ENCODE results near the gene NXT1. TPM values are rescaled to one million over a fixed set of nuclear protein-coding genes. Genes with fewer than 3 reads are reported as not detected.
A peak's percentile ranks its signal among the peaks of the same experiment; 100 is the strongest.

Gene NXT1
- total RNA-seq, 2 experiments from 2014 or later = 33.7 to 76.5 TPM

DNA sequence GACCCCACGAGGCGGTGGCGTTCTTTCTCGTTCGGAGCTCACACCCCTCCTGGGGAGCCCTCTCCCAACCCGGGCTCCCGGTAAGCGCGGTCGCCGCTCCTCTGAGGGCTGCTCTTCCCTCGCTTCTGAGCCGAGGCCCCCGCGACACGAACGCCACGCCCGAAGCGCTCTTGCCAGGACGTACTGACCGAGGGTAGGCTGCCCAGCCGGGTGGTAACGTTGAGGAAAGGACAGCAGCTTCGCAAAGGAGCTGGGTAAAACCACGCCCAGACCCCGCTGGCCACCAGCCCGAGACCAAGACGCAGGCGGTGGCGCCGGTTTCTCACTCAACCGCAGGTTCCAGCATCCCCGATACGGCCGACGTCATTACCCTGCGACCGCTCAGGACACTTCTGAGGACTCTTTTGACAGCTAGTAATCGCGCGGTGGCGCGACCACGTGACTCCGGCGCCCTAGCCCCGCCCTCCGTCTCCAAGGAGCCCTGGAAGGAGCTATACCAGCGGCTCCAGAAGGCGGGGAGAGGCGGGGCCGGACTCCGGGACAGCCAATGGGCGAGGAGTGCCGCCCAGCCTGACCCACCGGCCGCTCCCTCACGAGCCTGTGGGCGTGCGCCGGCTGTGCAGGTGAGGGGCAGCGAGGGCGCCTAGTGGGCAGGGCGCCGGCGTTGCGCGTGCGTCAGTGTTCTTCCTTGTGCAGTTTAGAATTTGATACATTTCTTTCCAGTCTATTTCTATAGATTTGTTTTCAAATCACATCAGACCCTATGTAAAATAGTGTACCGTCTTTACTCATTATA, 7.4 kb downstream of the NXT1 start:
- Histone ChIP-seq H3K4me2 (ENCODE audit: low read length) (peak overlapping the region; percentile 88), H3K27ac (ENCODE audit: low read depth, low read length, poor library complexity, severe bottlenecking) (peak overlapping the region; percentile 63), H2AFZ (ENCODE audit: low read length) (peak overlapping the region; percentile 71; the same call in 1 of the 2 replicates), H3K4me1 (ENCODE audit: insufficient read depth, low read length, poor library complexity, severe bottlenecking) (peaks cover 30% of the 10 kb centered on the region), H3K79me2 (ENCODE audit: insufficient read depth, low read depth, low read length) (peaks cover 32% of the 10 kb centered on the region), H3K4me3 (ENCODE audit: low read depth, low read length, poor library complexity, severe bottlenecking) (peak overlapping the region; percentile 79), H3K9me2 (ENCODE audit: insufficient read depth, low read length) (no peaks in the 10 kb centered on the region), H3K9me3 (ENCODE audit: low read length) (no peaks in the 10 kb centered on the region), H4K20me1 (ENCODE audit: insufficient read depth, low read length) (peaks cover 2% of the 10 kb centered on the region), H3K36me3 (ENCODE audit: insufficient read depth, low read length) (peaks cover 33% of the 10 kb centered on the region)
- peak; percentile 99 for DNase-seq (ENCODE audit: low spot score)
- no TSS peak for BruUV-seq (replicated peaks)
- intact Hi-C loops (cut with micrococcal nuclease; ENCODE audit: unreplicated experiment) = loop anchor here (1.0 kb wide), 1 partner anchor 8 kb away; the partner anchor contains the start of gene NXT1
- ChIA-PET POLR2A (interaction anchor here (0.8 to 2.6 kb wide), 12 partner anchors 8 to 64 kb away, joined by 3 to 25 read pairs (median 4); partner anchors contain the start of genes NAPB and NXT1), CTCF (ENCODE audit: unreplicated experiment) (interaction anchor here (1.1 to 3.0 kb wide), 3 partner anchors 8 to 20 kb away, joined by 3 to 13 read pairs (median 4); partner anchors contain the start of gene NXT1)
- TF ChIP-seq CTCF (conservative IDR thresholded peaks at IDR 0.05; ENCODE audit: low read length) (no peak; the same call in 1 of the 2 replicates), EZH2phosphoT487 (IDR thresholded peaks at IDR 0.05; ENCODE audit: borderline replicate concordance, low read depth, low read length) (no peak)

DNA sequence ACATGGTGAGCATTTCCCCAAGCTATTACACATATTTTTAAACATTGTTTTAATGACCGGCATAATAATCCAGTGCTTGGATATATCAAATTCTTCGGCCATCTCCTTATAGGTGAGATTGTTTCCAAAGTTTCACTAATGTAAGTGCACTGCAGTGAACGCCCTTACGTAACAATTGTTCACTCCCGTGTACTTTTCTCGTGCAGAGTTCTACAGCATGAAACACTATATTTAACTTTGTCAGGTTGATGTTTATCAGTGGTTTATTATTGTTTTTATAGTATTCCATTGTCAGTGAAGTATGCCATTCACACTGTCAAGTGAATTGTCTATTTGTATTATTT, 7.9 kb downstream of the NXT1 start:
- Histone ChIP-seq H3K9me2 (ENCODE audit: insufficient read depth, low read length) (no peaks in the 10 kb centered on the region), H3K27ac (ENCODE audit: low read depth, low read length, poor library complexity, severe bottlenecking) (peak overlapping the region; percentile 46), H4K20me1 (ENCODE audit: insufficient read depth, low read length) (peaks cover 6% of the 10 kb centered on the region), H3K36me3 (ENCODE audit: insufficient read depth, low read length) (peaks cover 28% of the 10 kb centered on the region), H3K4me2 (ENCODE audit: low read length) (peak overlapping the region; percentile 84), H3K4me1 (ENCODE audit: insufficient read depth, low read length, poor library complexity, severe bottlenecking) (peaks cover 35% of the 10 kb centered on the region), H3K9me3 (ENCODE audit: low read length) (no peaks in the 10 kb centered on the region), H3K79me2 (ENCODE audit: insufficient read depth, low read depth, low read length) (peaks cover 32% of the 10 kb centered on the region), H2AFZ (ENCODE audit: low read length) (peak overlapping the region; percentile 71; the same call in 1 of the 2 replicates), H3K4me3 (ENCODE audit: low read depth, low read length, poor library complexity, severe bottlenecking) (peak overlapping the region; percentile 69)
- DNase-seq (ENCODE audit: low spot score) = no peak
- ChIA-PET CTCF (ENCODE audit: unreplicated experiment) (interaction anchor here (1.3 to 3.0 kb wide), 2 partner anchors 9 to 20 kb away, joined by 3 to 13 read pairs; partner anchors contain the start of gene NXT1), POLR2A (interaction anchor here (0.8 to 2.6 kb wide), 12 partner anchors 8 to 64 kb away, joined by 3 to 25 read pairs (median 4); partner anchors contain the start of genes NAPB and NXT1)
- no TSS peak for BruUV-seq (replicated peaks)
- TF ChIP-seq CTCF (conservative IDR thresholded peaks at IDR 0.05; ENCODE audit: low read length) = no peak
- TF ChIP-seq EZH2phosphoT487 (IDR thresholded peaks at IDR 0.05; ENCODE audit: borderline replicate concordance, low read depth, low read length) = no peak
- intact Hi-C loops (cut with micrococcal nuclease; ENCODE audit: unreplicated experiment) = loop anchor here (1.0 kb wide), 1 partner anchor 8 kb away; the partner anchor contains the start of gene NXT1
